Liver (tissue), 9 donors: Measurements from ENCODE around the gene MRPL9. TPM values are rescaled to one million over a fixed set of nuclear protein-coding genes. Genes with fewer than 3 reads are reported as not detected.
A peak's percentile ranks its signal among the peaks of the same experiment; 100 is the strongest.

Experiments used
- DNase-seq: peaks from one replicate; pipeline ENCODE4 v3.0.0-alpha.2; 2017; ENCODE audit warnings: low spot score
- H3K27ac ChIP-seq, 2 donors: one replicate each; pipeline ENCODE4 v1.7.0; 2013; ENCODE audit warnings: inconsistent platforms in 2 of 2, low read length in 2 of 2, control low read depth in 1 of 2, low read depth in 1 of 2, mild to moderate bottlenecking in 1 of 2
- H3K27me3 ChIP-seq, 4 donors: one replicate each; pipeline versions ENCODE4 v1.6.1 to v1.7.0; 2013; ENCODE audit warnings: low read length in 3 of 4, inconsistent platforms in 1 of 4, mild to moderate bottlenecking in 1 of 4, moderate library complexity in 1 of 4; ENCODE audit not compliant: control insufficient read depth in 4 of 4, insufficient read depth in 4 of 4
- H3K36me3 ChIP-seq, 4 donors: one replicate each; pipeline versions ENCODE4 v1.6.1 to v1.7.0; 2013; ENCODE audit warnings: low read length in 3 of 4, mild to moderate bottlenecking in 3 of 4, low read depth in 1 of 4, moderate library complexity in 1 of 4; ENCODE audit not compliant: control insufficient read depth in 4 of 4, insufficient read depth in 3 of 4
- H3K4me1 ChIP-seq, 4 donors: one replicate each; pipeline versions ENCODE4 v1.6.1 to v1.7.0; 2013; ENCODE audit warnings: low read length in 3 of 4, mild to moderate bottlenecking in 3 of 4, moderate library complexity in 1 of 4; ENCODE audit not compliant: control insufficient read depth in 4 of 4, insufficient read depth in 4 of 4
- H3K4me3 ChIP-seq, 3 donors: one replicate each; pipeline versions ENCODE4 v1.6.1 to v1.7.0; 2013; ENCODE audit warnings: low read length in 3 of 3, control low read depth in 1 of 3, low read depth in 1 of 3, mild to moderate bottlenecking in 1 of 3
- H3K9ac ChIP-seq, 2 donors: one replicate each; pipeline ENCODE4 v1.7.0; 2013; ENCODE audit warnings: low read length in 2 of 2, mild to moderate bottlenecking in 2 of 2, moderate library complexity in 2 of 2, control low read depth in 1 of 2, low read depth in 1 of 2
- H3K9me3 ChIP-seq, 4 donors: one replicate each; pipeline versions ENCODE4 v1.6.1 to v1.7.0; 2013; ENCODE audit warnings: low read length in 3 of 4; ENCODE audit not compliant: control insufficient read depth in 4 of 4
- ATF3 ChIP-seq: IDR thresholded peaks from 2 replicates; pipeline ENCODE4 v1.6.1; 2016; ENCODE audit warnings: antibody characterized with exemption
- CTCF ChIP-seq: fragments of 150-350 bp; IDR thresholded peaks from 2 replicates; pipeline ENCODE4 v1.5.1; 2017; ENCODE audit warnings: improper control_type of control experiment, low read depth, low read length; ENCODE audit not compliant: missing input control
- EGR1 ChIP-seq, 2 donors: IDR thresholded peaks; 2 replicates each; pipeline ENCODE4 v1.6.1; 2016 to 2018; ENCODE audit warnings: antibody characterized with exemption in 2 of 2, low read depth in 2 of 2
- FOXA1 ChIP-seq: IDR thresholded peaks from 2 replicates; pipeline ENCODE4 v1.6.1; 2016; ENCODE audit warnings: antibody characterized with exemption
- FOXA2 ChIP-seq: IDR thresholded peaks from 2 replicates; pipeline ENCODE4 v1.6.1; 2016; ENCODE audit warnings: antibody characterized with exemption
- GABPA ChIP-seq, 2 donors: IDR thresholded peaks in 1 of 2; conservative IDR thresholded peaks in 1 of 2; 2 replicates each; pipeline ENCODE4 v1.6.1; 2016; ENCODE audit warnings: antibody characterized with exemption in 2 of 2, mild to moderate bottlenecking in 1 of 2, moderate library complexity in 1 of 2
- HNF4A ChIP-seq, 2 donors: conservative IDR thresholded peaks; 2 replicates each; pipeline ENCODE4 v1.6.1; 2016; ENCODE audit warnings: antibody characterized with exemption in 2 of 2, mild to moderate bottlenecking in 2 of 2
- HNF4G ChIP-seq: IDR thresholded peaks from 2 replicates; pipeline ENCODE4 v1.6.1; 2016; ENCODE audit warnings: antibody characterized with exemption
- JUND ChIP-seq, 2 donors: IDR thresholded peaks; 2 replicates each; pipeline ENCODE4 v1.6.1; 2016; ENCODE audit warnings: antibody characterized with exemption in 2 of 2
- MAX ChIP-seq: IDR thresholded peaks from 2 replicates; pipeline ENCODE4 v1.6.1; 2016; ENCODE audit warnings: antibody characterized with exemption
- NR2F2 ChIP-seq: IDR thresholded peaks from 2 replicates; pipeline ENCODE4 v1.6.1; 2016; ENCODE audit warnings: antibody characterized with exemption
- RAD21 ChIP-seq, 2 donors: IDR thresholded peaks; 2 replicates each; pipeline ENCODE4 v1.6.1; 2016; ENCODE audit warnings: antibody characterized with exemption in 2 of 2, mild to moderate bottlenecking in 2 of 2
- REST ChIP-seq: IDR thresholded peaks from 2 replicates; pipeline ENCODE4 v1.6.1; 2016; ENCODE audit warnings: antibody characterized with exemption, mild to moderate bottlenecking
- RXRA ChIP-seq, 2 donors: IDR thresholded peaks; 2 replicates each; pipeline ENCODE4 v1.6.1; 2017 to 2018; ENCODE audit warnings: antibody characterized with exemption in 2 of 2, mild to moderate bottlenecking in 1 of 2
- SP1 ChIP-seq: IDR thresholded peaks from 2 replicates; pipeline ENCODE4 v1.6.1; 2018; ENCODE audit warnings: antibody characterized with exemption, mild to moderate bottlenecking
- TAF1 ChIP-seq: conservative IDR thresholded peaks from 2 replicates; pipeline ENCODE4 v1.6.1; 2016; ENCODE audit warnings: antibody characterized with exemption, mild to moderate bottlenecking
- YY1 ChIP-seq: IDR thresholded peaks from 2 replicates; pipeline ENCODE4 v1.6.1; 2016; ENCODE audit warnings: antibody characterized with exemption, mild to moderate bottlenecking
- ZBTB33 ChIP-seq: IDR thresholded peaks from 2 replicates; pipeline ENCODE4 v1.6.1; 2016; ENCODE audit warnings: antibody characterized with exemption
- WGBS: extraction: QIAGEN DNeasy Blood & Tissue Kit; methylation state at CpG from one replicate; pipeline ENCODE4 v1.1.7; 2013; 5-methylcytosine and 5-hydroxymethylcytosine counted together
- polyA plus RNA-seq, 2 donors: library from polyadenylated mRNA; stranded (reverse) in 1 of 2; unstranded in 1 of 2; fragments of 200-250 nt in 1 of 2; fragments of >200 nt in 1 of 2; fragmentation: Nextera tagmentation in 1 of 2; extraction: Ambion mirVana in 1 of 2; gene quantifications; one replicate each; pipeline versions ENCODE4 v1.2.1 to v1.2.3, GENCODE V29; 2013 to 2015
- total RNA-seq, 2 donors: library from RNA; depleted of rRNA; stranded (reverse); fragments of >200 nt; gene quantifications; one replicate each; pipeline ENCODE4 v1.2.3, GENCODE V29; 2014
- donor health status: healthy.
- donor health status: healthy.
- donor health status: healthy.
- donor health status: healthy.
- donor health status: healthy.

MRPL9 gene
- total and polyA plus RNA-seq, 4 donors = 22.5 to 43.5 (median 31.6) TPM

- Histone ChIP-seq H3K4me1 (no peaks in the 10 kb centered on the region), H3K9ac (no peak overlapping the region), H3K36me3 (peaks cover 10 to 43% (median 23%) of the 10 kb centered on the region in 4 donors), H3K27ac (no peak overlapping the region), H3K9me3 (no peaks in the 10 kb centered on the region), H3K27me3 (no peaks in the 10 kb centered on the region), H3K4me3 (no peak overlapping the region)
- 86% methylated on average over 1 of the region's 1 CpG for WGBS
- no peak for TF ChIP-seq EGR1 (IDR thresholded peaks at IDR 0.05; ENCODE audit: low read depth in 2 of 2)
- DNase-seq = no peak
Measured at GRCh38 chr1:151756291-151756690, 7.0 kb downstream of the MRPL9 start.

- peaks cover 0 to 4% (median 0%) of the 10 kb centered on the region in 4 donors for H3K9me3 ChIP-seq
- DNase-seq = no peak
- TF ChIP-seq SP1 = no peak
- TF ChIP-seq ATF3 = no peak
- no peak for TF ChIP-seq FOXA2
- no peak overlapping the region for H3K9ac ChIP-seq
- H3K4me3 ChIP-seq = no peak overlapping the region
- WGBS = 96% methylated on average over 4 of the region's 4 CpGs
- H3K27me3 ChIP-seq = no peaks in the 10 kb centered on the region
- no peak overlapping the region for H3K27ac ChIP-seq
- H3K4me1 ChIP-seq = peaks cover 6 to 16% (median 14%) of the 10 kb centered on the region in 4 donors
- H3K36me3 ChIP-seq = no peaks in the 10 kb centered on the region
Measured at GRCh38 chr1:151741516-151741915, 21.8 kb downstream of the MRPL9 start.

- Histone ChIP-seq H3K9me3 (peaks cover 0 to 4% (median 0%) of the 10 kb centered on the region in 4 donors), H3K4me1 (peaks cover 6 to 19% (median 14%) of the 10 kb centered on the region in 4 donors), H3K27me3 (no peaks in the 10 kb centered on the region), H3K4me3 (no peak overlapping the region), H3K27ac (peak overlapping the region; percentile 8 to 54), H3K36me3 (no peaks in the 10 kb centered on the region), H3K9ac (no peak overlapping the region)
- no peak for DNase-seq
- 33% methylated on average over 3 of the region's 3 CpGs for WGBS
- TF ChIP-seq CTCF (no peak), RXRA (IDR thresholded peaks at IDR 0.05) (peak in 1 of 2 donors; percentile 19), REST (no peak), ATF3 (peak; percentile 10), SP1 (no peak), FOXA2 (no peak), FOXA1 (no peak), MAX (no peak), GABPA (IDR thresholded peaks at IDR 0.05 in 1 of 2, conservative IDR thresholded peaks at IDR 0.05 in 1 of 2) (no peak), ZBTB33 (no peak), JUND (IDR thresholded peaks at IDR 0.05) (no peak), HNF4G (no peak), RAD21 (IDR thresholded peaks at IDR 0.05) (peak; percentile 44 to 50), YY1 (no peak), TAF1 (no peak), NR2F2 (no peak), HNF4A (conservative IDR thresholded peaks at IDR 0.05) (peak in 1 of 2 donors; percentile 26), EGR1 (IDR thresholded peaks at IDR 0.05; ENCODE audit: low read depth in 2 of 2) (no peak)
Measured at GRCh38 chr1:151739590-151740355, 23.5 kb downstream of the MRPL9 start.
